Natural killer cell (primary cell): ENCODE data around the gene OSM. TPM values are rescaled to one million over a fixed set of nuclear protein-coding genes. Genes with fewer than 3 reads are reported as not detected.
A peak's percentile ranks its signal among the peaks of the same experiment; 100 is the strongest.

Experiments
- ATAC-seq, 3 donors: fragments of 150-1000 bp in 2 of 3; fragments of 200-7000 bp in 1 of 3; cut with Tn5 transposase; 1 replicate in 1 of 3; 2 replicates in 2 of 3; pipeline ENCODE4 v1.10.0; 2021; ENCODE audit warnings: mild to moderate bottlenecking in 2 of 3, moderate library complexity in 2 of 3
- DNase-seq, 2 donors: peaks; one replicate each; pipeline versions ENCODE4 v3.0.0 to v3.0.0-alpha.2; 2013 to 2021; ENCODE audit warnings: mixed read lengths in 1 of 2
- H3K27ac ChIP-seq: one replicate; pipeline ENCODE4 v1.5.1; 2013; ENCODE audit warnings: mild to moderate bottlenecking, low read length
- H3K27me3 ChIP-seq: one replicate; pipeline ENCODE4 v1.6.1; 2013; ENCODE audit warnings: low read length; ENCODE audit not compliant: control insufficient read depth, insufficient read depth
- H3K36me3 ChIP-seq: one replicate; pipeline ENCODE4 v1.6.1; 2013; ENCODE audit warnings: low read length; ENCODE audit not compliant: control insufficient read depth, insufficient read depth
- H3K4me1 ChIP-seq: one replicate; pipeline ENCODE4 v1.6.1; 2013; ENCODE audit warnings: low read length; ENCODE audit not compliant: control insufficient read depth, insufficient read depth
- H3K4me3 ChIP-seq: one replicate; pipeline ENCODE4 v1.5.1; 2013; ENCODE audit warnings: low read length
- H3K9me3 ChIP-seq: one replicate; pipeline ENCODE4 v1.6.1; 2013; ENCODE audit warnings: low read length; ENCODE audit not compliant: control insufficient read depth, insufficient read depth
- H3K27ac Mint-ChIP-seq, 2 donors: one replicate each; pipeline ENCODE4 v1.8.0; 2022; ENCODE audit warnings: mild to moderate bottlenecking in 2 of 2, mixed read lengths in 2 of 2, moderate library complexity in 1 of 2
- H3K27me3 Mint-ChIP-seq, 2 donors: one replicate each; pipeline ENCODE4 v1.8.0; 2022; ENCODE audit warnings: low read depth in 2 of 2, mixed read lengths in 2 of 2
- H3K36me3 Mint-ChIP-seq: one replicate; pipeline ENCODE4 v1.8.0; 2022; ENCODE audit warnings: mixed read lengths
- H3K4me1 Mint-ChIP-seq, 2 donors: one replicate each; pipeline ENCODE4 v1.8.0; 2022; ENCODE audit warnings: mixed read lengths in 2 of 2
- H3K4me3 Mint-ChIP-seq: one replicate; pipeline ENCODE4 v1.8.0; 2022; ENCODE audit warnings: mild to moderate bottlenecking, moderate library complexity, mixed read lengths
- H3K9me3 Mint-ChIP-seq, 2 donors: one replicate each; pipeline ENCODE4 v1.8.0; 2022; ENCODE audit warnings: mixed read lengths in 2 of 2
- CTCF ChIP-seq: fragments of 200-600 bp; IDR thresholded peaks from one replicate; pipeline ENCODE4 v1.8.0; 2022; ENCODE audit warnings: antibody characterized with exemption
- WGBS: methylation state at CpG from one replicate; pipeline ENCODE4 v1.1.7; 2013; ENCODE audit warnings: missing lambda C conversion rate; ENCODE audit not compliant: insufficient coverage; 5-methylcytosine and 5-hydroxymethylcytosine counted together
- intact Hi-C: fragments of 100-400 bp; cut with micrococcal nuclease; formaldehyde crosslinking; loops from one replicate; pipeline ENCODE4 v1.14.2; 2022
- total RNA-seq, 4 donors: library from RNA; stranded (reverse); fragments of 120-200 nt in 1 of 4; gene quantifications; one replicate each; pipeline versions ENCODE4 v1.2.3 to v1.2.4, GENCODE V29; 2013 to 2022

The OSM gene
- total RNA-seq, 3 donors from 2014 or later (not counting 1 experiment from before 2014, with no cell fraction given), result 17.4 to 142 (median 18.1) TPM

- peaks cover 11% of the 10 kb centered on the region for H3K27me3 ChIP-seq
- peak overlapping the region; percentile 35 for H3K4me3 ChIP-seq
- H3K4me1 ChIP-seq, result peaks cover 64% of the 10 kb centered on the region
- H3K4me1 Mint-ChIP-seq, result peaks cover 21 to 38% of the 10 kb centered on the region in 2 donors
- no peak for TF ChIP-seq CTCF
- H3K36me3 ChIP-seq, result no peaks in the 10 kb centered on the region
- H3K36me3 Mint-ChIP-seq, result no peaks in the 10 kb centered on the region
- no peak overlapping the region for H3K27ac ChIP-seq
- peak overlapping the region in 1 of 2 donors; percentile 83 for H3K27ac Mint-ChIP-seq
- peak overlapping the region; percentile 38 for H3K4me3 Mint-ChIP-seq
- intact Hi-C loops, result loop anchor here (5.0 kb wide), 1 partner anchor 40 kb away; the partner anchor contains the start of gene CASTOR1
- DNase-seq (no peak), ATAC-seq (no peak)
- no peaks in the 10 kb centered on the region for H3K9me3 Mint-ChIP-seq
- H3K9me3 ChIP-seq, result no peaks in the 10 kb centered on the region
- WGBS, result 11% methylated on average over 14 of the region's 15 CpGs
- peaks cover 31 to 39% of the 10 kb centered on the region in 2 donors for H3K27me3 Mint-ChIP-seq
Measured at GRCh38 chr22:30246814-30247376, 19.8 kb downstream of the OSM start.

- peak within 1 kb of the TSS; percentile 92 for H3K4me3 Mint-ChIP-seq
- Histone ChIP-seq H3K36me3 (no peaks in the 10 kb centered on the region), H3K9me3 (no peaks in the 10 kb centered on the region), H3K27me3 (peaks cover 11% of the 10 kb centered on the region), H3K27ac (peak within 1 kb of the TSS; percentile 35), H3K4me1 (peaks cover 57% of the 10 kb centered on the region), H3K4me3 (peak within 1 kb of the TSS; percentile 53)
- DNase-seq (peak; percentile 46 to 72), ATAC-seq (peak; percentile 80 to 93 (median 85))
- intact Hi-C loops, result loop anchor here (5.0 kb wide), 1 partner anchor 41 kb away; the partner anchor contains the start of gene CASTOR1
- H3K27me3 Mint-ChIP-seq, result peaks cover 31 to 39% of the 10 kb centered on the region in 2 donors
- peak; percentile 41 for TF ChIP-seq CTCF
- 4% methylated on average over 64 of the region's 64 CpGs for WGBS
- no peaks in the 10 kb centered on the region for H3K36me3 Mint-ChIP-seq
- no peaks in the 10 kb centered on the region for H3K9me3 Mint-ChIP-seq
- H3K27ac Mint-ChIP-seq, result peak within 1 kb of the TSS in 1 of 2 donors; percentile 83
- H3K4me1 Mint-ChIP-seq, result peaks cover 21 to 38% of the 10 kb centered on the region in 2 donors
Measured at GRCh38 chr22:30245985-30246813, 20.5 kb downstream of the OSM start, which contains the start of gene LIF. LIF (minus strand) TSS chr22:30246759; CDS start chr22:30246695, 64 bp downstream.

- DNase-seq (no peak), ATAC-seq (no peak)
- 57% methylated on average over 12 of the region's 15 CpGs for WGBS
- peaks cover 11% of the 10 kb centered on the region for H3K27me3 ChIP-seq
- H3K4me3 ChIP-seq, result peak overlapping the region; percentile 53
- H3K9me3 ChIP-seq, result no peaks in the 10 kb centered on the region
- Mint-ChIP-seq H3K27me3 (peaks cover 31 to 39% of the 10 kb centered on the region in 2 donors), H3K27ac (peak overlapping the region in 1 of 2 donors; percentile 83), H3K9me3 (no peaks in the 10 kb centered on the region), H3K36me3 (no peaks in the 10 kb centered on the region), H3K4me1 (peaks cover 21 to 38% of the 10 kb centered on the region in 2 donors), H3K4me3 (peak overlapping the region; percentile 92)
- intact Hi-C loops, result loop anchor here (5.0 kb wide), 1 partner anchor 42 kb away; the partner anchor contains the start of gene CASTOR1
- H3K36me3 ChIP-seq, result no peaks in the 10 kb centered on the region
- H3K27ac ChIP-seq, result no peak overlapping the region
- no peak for TF ChIP-seq CTCF
- peaks cover 51% of the 10 kb centered on the region for H3K4me1 ChIP-seq
Measured at GRCh38 chr22:30245181-30245984, 21.3 kb downstream of the OSM start.
